Osteoblast (primary cell): Measurements from ENCODE around the gene UBE2L6. TPM values are rescaled to one million over a fixed set of nuclear protein-coding genes. Genes with fewer than 3 reads are reported as not detected.

Experiments
- DNase-seq: peaks from one replicate; pipeline ENCODE4 v3.0.0; 2011; ENCODE audit warnings: low spot score, mixed read lengths; ENCODE audit not compliant: insufficient read length; ENCODE audit errors: missing footprints
- H2AFZ ChIP-seq: 2 replicates; pipeline ENCODE4 v1.6.0; 2011; ENCODE audit warnings: mild to moderate bottlenecking, low read length
- H3K27ac ChIP-seq: 2 replicates; pipeline ENCODE4 v1.5.1; 2011; ENCODE audit warnings: mild to moderate bottlenecking, low read depth, low read length, moderate library complexity
- H3K27me3 ChIP-seq: 2 replicates; pipeline ENCODE4 v1.6.0; 2012; ENCODE audit warnings: mild to moderate bottlenecking, control low read depth, inconsistent platforms, low read length, moderate library complexity; ENCODE audit not compliant: insufficient read depth
- H3K36me3 ChIP-seq: 2 replicates; pipeline ENCODE4 v1.5.1; 2011; ENCODE audit warnings: mild to moderate bottlenecking, low read length, control low read depth, moderate library complexity; ENCODE audit not compliant: insufficient read depth
- H3K4me1 ChIP-seq: 2 replicates; pipeline ENCODE4 v1.5.1; 2011; ENCODE audit warnings: mild to moderate bottlenecking, low read length, control low read depth, moderate library complexity; ENCODE audit not compliant: insufficient read depth
- H3K4me2 ChIP-seq: 2 replicates; pipeline ENCODE4 v1.6.0; 2011; ENCODE audit warnings: mild to moderate bottlenecking, low read length; ENCODE audit not compliant: insufficient read depth
- H3K4me3 ChIP-seq: fragments of 200-600 bp; sonication (generic); 3 replicates; pipeline ENCODE4 v1.5.1; 2012; ENCODE audit warnings: mild to moderate bottlenecking, low read length, inconsistent platforms; ENCODE audit not compliant: insufficient read depth
- H3K79me2 ChIP-seq: 2 replicates; pipeline ENCODE4 v1.6.0; 2012; ENCODE audit warnings: mild to moderate bottlenecking, low read length, control low read depth, inconsistent platforms; ENCODE audit not compliant: insufficient read depth
- H3K9me3 ChIP-seq: 2 replicates; pipeline ENCODE4 v1.5.1; 2011; ENCODE audit warnings: low read depth, low read length, control low read depth
- H4K20me1 ChIP-seq: 2 replicates; pipeline ENCODE4 v1.6.0; 2012; ENCODE audit warnings: mild to moderate bottlenecking, low read length, control low read depth; ENCODE audit not compliant: insufficient read depth
- CTCF ChIP-seq: IDR thresholded peaks from 2 replicates; pipeline ENCODE4 v1.5.1; 2011; ENCODE audit warnings: mild to moderate bottlenecking, low read depth, low read length, moderate library complexity; ENCODE audit errors: extremely low read depth
- total RNA-seq: library from RNA; depleted of rRNA; stranded (reverse); fragments of >200 nt; gene quantifications from 2 replicates; pipeline ENCODE4 v1.2.3, GENCODE V29; 2012

UBE2L6 gene
- total RNA-seq, 1 donor = 65.9 TPM

- Histone ChIP-seq H3K27ac (peak overlapping the region; percentile 46), H3K9me3 (no peaks in the 10 kb centered on the region), H3K36me3 (no peaks in the 10 kb centered on the region), H3K4me2 (peak overlapping the region; percentile 90), H3K4me1 (peaks cover 18% of the 10 kb centered on the region), H4K20me1 (no peaks in the 10 kb centered on the region), H3K79me2 (no peaks in the 10 kb centered on the region), H2AFZ (no peak overlapping the region), H3K4me3 (peak overlapping the region; percentile 72), H3K27me3 (no peaks in the 10 kb centered on the region)
- DNase-seq = peak; percentile 65
- no peak for TF ChIP-seq CTCF
These were observed 31.9 kb upstream of the UBE2L6 start for GRCh38 chr11:57599381-57599780.

- H3K4me2 ChIP-seq = peak overlapping the region; percentile 90
- H3K27me3 ChIP-seq = no peaks in the 10 kb centered on the region
- peak overlapping the region; percentile 62 for H2AFZ ChIP-seq
- H3K79me2 ChIP-seq = no peaks in the 10 kb centered on the region
- H4K20me1 ChIP-seq = no peaks in the 10 kb centered on the region
- peak overlapping the region; percentile 72 for H3K4me3 ChIP-seq
- H3K9me3 ChIP-seq = no peaks in the 10 kb centered on the region
- no peak for TF ChIP-seq CTCF
- peak; percentile 74 for DNase-seq
- peak overlapping the region; percentile 3 for H3K27ac ChIP-seq
- H3K36me3 ChIP-seq = no peaks in the 10 kb centered on the region
- peaks cover 18% of the 10 kb centered on the region for H3K4me1 ChIP-seq
These were observed 31.3 kb upstream of the UBE2L6 start for GRCh38 chr11:57598831-57599155.

- DNase-seq = peak; percentile 90
- H3K27ac ChIP-seq = peak overlapping the region; percentile 3
- no peaks in the 10 kb centered on the region for H3K79me2 ChIP-seq
- H3K27me3 ChIP-seq = no peaks in the 10 kb centered on the region
- H4K20me1 ChIP-seq = no peaks in the 10 kb centered on the region
- no peak for TF ChIP-seq CTCF
- H2AFZ ChIP-seq = peak overlapping the region; percentile 62
- H3K4me1 ChIP-seq = peaks cover 18% of the 10 kb centered on the region
- H3K4me3 ChIP-seq = peak overlapping the region; percentile 72
- no peaks in the 10 kb centered on the region for H3K36me3 ChIP-seq
- no peaks in the 10 kb centered on the region for H3K9me3 ChIP-seq
- H3K4me2 ChIP-seq = peak overlapping the region; percentile 90
These were observed 30.7 kb upstream of the UBE2L6 start for GRCh38 chr11:57597916-57598830.

- Histone ChIP-seq H3K36me3 (no peaks in the 10 kb centered on the region), H3K79me2 (no peaks in the 10 kb centered on the region), H4K20me1 (no peaks in the 10 kb centered on the region), H3K9me3 (no peaks in the 10 kb centered on the region), H3K4me2 (peak within 1 kb of the TSS; percentile 90), H3K27me3 (no peaks in the 10 kb centered on the region), H3K27ac (peak within 1 kb of the TSS; percentile 23), H3K4me3 (peak within 1 kb of the TSS; percentile 72), H3K4me1 (peaks cover 18% of the 10 kb centered on the region), H2AFZ (peak within 1 kb of the TSS; percentile 89)
- DNase-seq = peak; percentile 77
- TF ChIP-seq CTCF = no peak
These were observed 30.0 kb upstream of the UBE2L6 start, which contains the start of gene SERPING1 for GRCh38 chr11:57597461-57597915. SERPING1 (plus strand) TSS chr11:57597685; CDS start chr11:57598271, 586 bp downstream.
